Measurements from ENCODE around the gene RBM48.

DNA sequence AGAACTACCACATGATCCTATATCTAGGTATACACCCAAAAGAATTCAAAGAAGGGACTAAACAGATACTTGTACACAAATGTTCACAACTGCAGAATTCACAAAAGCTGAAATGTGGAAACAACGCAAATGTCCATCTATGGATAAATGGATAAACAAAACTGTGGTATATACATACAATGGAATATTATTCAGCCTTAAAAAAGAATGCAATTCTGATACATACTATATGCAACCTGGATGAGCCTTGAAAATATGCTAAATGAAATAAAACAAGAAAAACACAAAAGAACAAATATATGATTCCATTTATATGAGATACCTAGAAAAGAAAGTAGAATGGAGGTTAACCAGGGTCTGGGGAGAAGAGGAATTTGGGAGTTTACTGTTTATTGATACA is 54.4 kb downstream of the RBM48 start:
- TF ChIP-seq BHLHE40 (IDR thresholded peaks at IDR 0.05; ENCODE audit: low read length) (no peak), SRSF1 (optimal IDR thresholded peaks at IDR 0.05; ENCODE audit: low read depth, low read length) (no peak), ZSCAN31 (CRISPR knock-in tag; IDR thresholded peaks at IDR 0.05; ENCODE audit: low read depth) (no peak), KDM1A (CRISPR knock-in tag; IDR thresholded peaks at IDR 0.05) (no peak)
- TF ChIP-seq, protein P1, sequence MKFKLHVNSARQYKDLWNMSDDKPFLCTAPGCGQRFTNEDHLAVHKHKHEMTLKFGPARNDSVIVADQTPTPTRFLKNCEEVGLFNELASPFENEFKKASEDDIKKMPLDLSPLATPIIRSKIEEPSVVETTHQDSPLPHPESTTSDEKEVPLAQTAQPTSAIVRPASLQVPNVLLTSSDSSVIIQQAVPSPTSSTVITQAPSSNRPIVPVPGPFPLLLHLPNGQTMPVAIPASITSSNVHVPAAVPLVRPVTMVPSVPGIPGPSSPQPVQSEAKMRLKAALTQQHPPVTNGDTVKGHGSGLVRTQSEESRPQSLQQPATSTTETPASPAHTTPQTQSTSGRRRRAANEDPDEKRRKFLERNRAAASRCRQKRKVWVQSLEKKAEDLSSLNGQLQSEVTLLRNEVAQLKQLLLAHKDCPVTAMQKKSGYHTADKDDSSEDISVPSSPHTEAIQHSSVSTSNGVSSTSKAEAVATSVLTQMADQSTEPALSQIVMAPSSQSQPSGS (CRISPR knock-in tag; IDR thresholded peaks at IDR 0.05), result no peak
- TF ChIP-seq, protein P2, sequence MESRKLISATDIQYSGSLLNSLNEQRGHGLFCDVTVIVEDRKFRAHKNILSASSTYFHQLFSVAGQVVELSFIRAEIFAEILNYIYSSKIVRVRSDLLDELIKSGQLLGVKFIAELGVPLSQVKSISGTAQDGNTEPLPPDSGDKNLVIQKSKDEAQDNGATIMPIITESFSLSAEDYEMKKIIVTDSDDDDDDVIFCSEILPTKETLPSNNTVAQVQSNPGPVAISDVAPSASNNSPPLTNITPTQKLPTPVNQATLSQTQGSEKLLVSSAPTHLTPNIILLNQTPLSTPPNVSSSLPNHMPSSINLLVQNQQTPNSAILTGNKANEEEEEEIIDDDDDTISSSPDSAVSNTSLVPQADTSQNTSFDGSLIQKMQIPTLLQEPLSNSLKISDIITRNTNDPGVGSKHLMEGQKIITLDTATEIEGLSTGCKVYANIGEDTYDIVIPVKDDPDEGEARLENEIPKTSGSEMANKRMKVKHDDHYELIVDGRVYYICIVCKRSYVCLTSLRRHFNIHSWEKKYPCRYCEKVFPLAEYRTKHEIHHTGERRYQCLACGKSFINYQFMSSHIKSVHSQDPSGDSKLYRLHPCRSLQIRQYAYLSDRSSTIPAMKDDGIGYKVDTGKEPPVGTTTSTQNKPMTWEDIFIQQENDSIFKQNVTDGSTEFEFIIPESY (CRISPR knock-in tag; IDR thresholded peaks at IDR 0.05), result no peak
- TF ChIP-seq, protein P3, sequence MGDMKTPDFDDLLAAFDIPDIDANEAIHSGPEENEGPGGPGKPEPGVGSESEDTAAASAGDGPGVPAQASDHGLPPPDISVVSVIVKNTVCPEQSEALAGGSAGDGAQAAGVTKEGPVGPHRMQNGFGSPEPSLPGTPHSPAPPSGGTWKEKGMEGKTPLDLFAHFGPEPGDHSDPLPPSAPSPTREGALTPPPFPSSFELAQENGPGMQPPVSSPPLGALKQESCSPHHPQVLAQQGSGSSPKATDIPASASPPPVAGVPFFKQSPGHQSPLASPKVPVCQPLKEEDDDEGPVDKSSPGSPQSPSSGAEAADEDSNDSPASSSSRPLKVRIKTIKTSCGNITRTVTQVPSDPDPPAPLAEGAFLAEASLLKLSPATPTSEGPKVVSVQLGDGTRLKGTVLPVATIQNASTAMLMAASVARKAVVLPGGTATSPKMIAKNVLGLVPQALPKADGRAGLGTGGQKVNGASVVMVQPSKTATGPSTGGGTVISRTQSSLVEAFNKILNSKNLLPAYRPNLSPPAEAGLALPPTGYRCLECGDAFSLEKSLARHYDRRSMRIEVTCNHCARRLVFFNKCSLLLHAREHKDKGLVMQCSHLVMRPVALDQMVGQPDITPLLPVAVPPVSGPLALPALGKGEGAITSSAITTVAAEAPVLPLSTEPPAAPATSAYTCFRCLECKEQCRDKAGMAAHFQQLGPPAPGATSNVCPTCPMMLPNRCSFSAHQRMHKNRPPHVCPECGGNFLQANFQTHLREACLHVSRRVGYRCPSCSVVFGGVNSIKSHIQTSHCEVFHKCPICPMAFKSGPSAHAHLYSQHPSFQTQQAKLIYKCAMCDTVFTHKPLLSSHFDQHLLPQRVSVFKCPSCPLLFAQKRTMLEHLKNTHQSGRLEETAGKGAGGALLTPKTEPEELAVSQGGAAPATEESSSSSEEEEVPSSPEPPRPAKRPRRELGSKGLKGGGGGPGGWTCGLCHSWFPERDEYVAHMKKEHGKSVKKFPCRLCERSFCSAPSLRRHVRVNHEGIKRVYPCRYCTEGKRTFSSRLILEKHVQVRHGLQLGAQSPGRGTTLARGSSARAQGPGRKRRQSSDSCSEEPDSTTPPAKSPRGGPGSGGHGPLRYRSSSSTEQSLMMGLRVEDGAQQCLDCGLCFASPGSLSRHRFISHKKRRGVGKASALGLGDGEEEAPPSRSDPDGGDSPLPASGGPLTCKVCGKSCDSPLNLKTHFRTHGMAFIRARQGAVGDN (CRISPR knock-in tag; IDR thresholded peaks at IDR 0.05), result no peak
